Fibroblast of skin of abdomen (primary cell): ENCODE results near the gene COL4A5.

ENCODE experiments used
- DNase-seq: peaks from one replicate; pipeline ENCODE4 v3.0.0-alpha.2; 2013

COL4A5 gene

GRCh38 chrX:108642273-108642628 lies 202.6 kb downstream of the COL4A5 start:
- DNase-seq, result no peak

GRCh38 chrX:108664701-108665100 lies 225.1 kb downstream of the COL4A5 start:
- DNase-seq, result no peak

GRCh38 chrX:108666101-108666500 lies 226.5 kb downstream of the COL4A5 start:
- DNase-seq, result no peak

GRCh38 chrX:108671526-108671925 lies 231.9 kb downstream of the COL4A5 start:
- DNase-seq, result no peak

GRCh38 chrX:108696690-108697089 lies 257.1 kb downstream of the COL4A5 start:
- peak; percentile 5 for DNase-seq

GRCh38 chrX:108699368-108699767 lies 259.7 kb downstream of the COL4A5 start:
- DNase-seq, result peak; percentile 28

- no peak for DNase-seq
Observed at GRCh38 chrX:108701633-108702032, 262.0 kb downstream of the COL4A5 start.

GRCh38 chrX:108702530-108702929 lies 262.9 kb downstream of the COL4A5 start:
- no peak for DNase-seq

GRCh38 chrX:108704839-108705238 lies 265.2 kb downstream of the COL4A5 start:
- DNase-seq, result no peak

GRCh38 chrX:108712886-108713285 lies 273.2 kb downstream of the COL4A5 start:
- no peak for DNase-seq

- DNase-seq, result no peak
Observed at GRCh38 chrX:108722561-108722960, 282.9 kb downstream of the COL4A5 start.

- DNase-seq, result no peak
Observed at GRCh38 chrX:108726748-108727147, 287.1 kb downstream of the COL4A5 start.

GRCh38 chrX:108731153-108731552 lies 291.5 kb downstream of the COL4A5 start:
- DNase-seq, result no peak

- DNase-seq, result no peak
Observed at GRCh38 chrX:108732630-108733321, 293.1 kb downstream of the COL4A5 start.

- no peak for DNase-seq
Observed at GRCh38 chrX:108734426-108734825, 294.8 kb downstream of the COL4A5 start.

GRCh38 chrX:108735091-108735678 lies 295.5 kb downstream of the COL4A5 start:
- no peak for DNase-seq

GRCh38 chrX:108735679-108736508 lies 296.3 kb downstream of the COL4A5 start:
- DNase-seq, result no peak

GRCh38 chrX:108736509-108737479 lies 297.2 kb downstream of the COL4A5 start, which contains the start of gene IRS4:
IRS4 (minus strand) TSS chrX:108736563.
- DNase-seq, result no peak

- no peak for DNase-seq
Observed at GRCh38 chrX:108737754-108738153, 298.1 kb downstream of the COL4A5 start.

GRCh38 chrX:108740299-108740774 lies 300.7 kb downstream of the COL4A5 start:
- DNase-seq, result no peak
